ENCODE results near the gene SPIN1. TPM values are rescaled to one million over a fixed set of nuclear protein-coding genes. Genes with fewer than 3 reads are reported as not detected.
A peak's percentile ranks its signal among the peaks of the same experiment; 100 is the strongest.

Gene SPIN1
- total RNA-seq, 1 experiment from 2014 or later: 123 TPM

DNA sequence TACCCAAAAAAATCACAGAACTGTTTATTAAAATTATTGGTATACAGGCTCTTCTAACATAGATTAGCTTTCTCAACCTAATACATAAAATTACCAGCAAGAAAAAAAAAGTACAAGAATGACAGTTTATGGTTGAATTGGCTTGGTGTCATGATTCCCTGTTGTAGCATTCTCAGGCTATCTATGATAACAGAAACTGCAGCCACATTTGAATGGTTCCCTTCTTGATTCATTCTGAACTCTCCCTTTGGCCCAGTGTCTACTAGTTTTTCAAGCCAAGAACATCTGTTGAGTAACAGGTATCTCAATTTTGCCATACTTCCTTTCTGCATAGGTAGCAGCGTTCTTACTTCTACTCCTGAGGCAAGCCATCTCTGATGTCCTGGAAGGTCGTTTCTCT, 3.0 kb downstream of the SPIN1 start:
- no peaks in the 10 kb centered on the region for H3K27me3 Mint-ChIP-seq (ENCODE audit: low read depth)
- H3K4me3 Mint-ChIP-seq: peak overlapping the region; percentile 90
- H3K4me1 Mint-ChIP-seq: peaks cover 59% of the 10 kb centered on the region
- peaks cover 27% of the 10 kb centered on the region for H3K36me3 Mint-ChIP-seq
- DNase-seq (ENCODE audit: low spot score) (no peak), ATAC-seq (no peak)
- TF ChIP-seq NR3C1 (CRISPR knock-in tag; conservative IDR thresholded peaks at IDR 0.05; ENCODE audit: low read depth) (no peak), JUN (CRISPR knock-in tag; IDR thresholded peaks at IDR 0.05) (no peak), ESRRA (CRISPR knock-in tag; IDR thresholded peaks at IDR 0.05; ENCODE audit: borderline replicate concordance) (no peak), NFATC4 (CRISPR knock-in tag; IDR thresholded peaks at IDR 0.05) (no peak)
- TF ChIP-seq, protein P1, sequence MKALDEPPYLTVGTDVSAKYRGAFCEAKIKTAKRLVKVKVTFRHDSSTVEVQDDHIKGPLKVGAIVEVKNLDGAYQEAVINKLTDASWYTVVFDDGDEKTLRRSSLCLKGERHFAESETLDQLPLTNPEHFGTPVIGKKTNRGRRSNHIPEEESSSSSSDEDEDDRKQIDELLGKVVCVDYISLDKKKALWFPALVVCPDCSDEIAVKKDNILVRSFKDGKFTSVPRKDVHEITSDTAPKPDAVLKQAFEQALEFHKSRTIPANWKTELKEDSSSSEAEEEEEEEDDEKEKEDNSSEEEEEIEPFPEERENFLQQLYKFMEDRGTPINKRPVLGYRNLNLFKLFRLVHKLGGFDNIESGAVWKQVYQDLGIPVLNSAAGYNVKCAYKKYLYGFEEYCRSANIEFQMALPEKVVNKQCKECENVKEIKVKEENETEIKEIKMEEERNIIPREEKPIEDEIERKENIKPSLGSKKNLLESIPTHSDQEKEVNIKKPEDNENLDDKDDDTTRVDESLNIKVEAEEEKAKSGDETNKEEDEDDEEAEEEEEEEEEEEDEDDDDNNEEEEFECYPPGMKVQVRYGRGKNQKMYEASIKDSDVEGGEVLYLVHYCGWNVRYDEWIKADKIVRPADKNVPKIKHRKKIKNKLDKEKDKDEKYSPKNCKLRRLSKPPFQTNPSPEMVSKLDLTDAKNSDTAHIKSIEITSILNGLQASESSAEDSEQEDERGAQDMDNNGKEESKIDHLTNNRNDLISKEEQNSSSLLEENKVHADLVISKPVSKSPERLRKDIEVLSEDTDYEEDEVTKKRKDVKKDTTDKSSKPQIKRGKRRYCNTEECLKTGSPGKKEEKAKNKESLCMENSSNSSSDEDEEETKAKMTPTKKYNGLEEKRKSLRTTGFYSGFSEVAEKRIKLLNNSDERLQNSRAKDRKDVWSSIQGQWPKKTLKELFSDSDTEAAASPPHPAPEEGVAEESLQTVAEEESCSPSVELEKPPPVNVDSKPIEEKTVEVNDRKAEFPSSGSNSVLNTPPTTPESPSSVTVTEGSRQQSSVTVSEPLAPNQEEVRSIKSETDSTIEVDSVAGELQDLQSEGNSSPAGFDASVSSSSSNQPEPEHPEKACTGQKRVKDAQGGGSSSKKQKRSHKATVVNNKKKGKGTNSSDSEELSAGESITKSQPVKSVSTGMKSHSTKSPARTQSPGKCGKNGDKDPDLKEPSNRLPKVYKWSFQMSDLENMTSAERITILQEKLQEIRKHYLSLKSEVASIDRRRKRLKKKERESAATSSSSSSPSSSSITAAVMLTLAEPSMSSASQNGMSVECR (CRISPR knock-in tag; IDR thresholded peaks at IDR 0.05; ENCODE audit: borderline replicate concordance): no peak
- 0 out of 2 replicates have a peak, but pooled peaks cover 4% of the 10 kb centered on the region for H3K9me3 Mint-ChIP-seq
- peak overlapping the region; percentile 15; the same call in 1 of the 2 replicates for H3K27ac Mint-ChIP-seq
- ChIA-PET POLR2A (no interaction called here), CTCF (interaction anchor here (1.5 kb wide), 1 partner anchor 142 kb away, joined by 4 read pairs; no protein-coding TSS in a partner anchor)

DNA sequence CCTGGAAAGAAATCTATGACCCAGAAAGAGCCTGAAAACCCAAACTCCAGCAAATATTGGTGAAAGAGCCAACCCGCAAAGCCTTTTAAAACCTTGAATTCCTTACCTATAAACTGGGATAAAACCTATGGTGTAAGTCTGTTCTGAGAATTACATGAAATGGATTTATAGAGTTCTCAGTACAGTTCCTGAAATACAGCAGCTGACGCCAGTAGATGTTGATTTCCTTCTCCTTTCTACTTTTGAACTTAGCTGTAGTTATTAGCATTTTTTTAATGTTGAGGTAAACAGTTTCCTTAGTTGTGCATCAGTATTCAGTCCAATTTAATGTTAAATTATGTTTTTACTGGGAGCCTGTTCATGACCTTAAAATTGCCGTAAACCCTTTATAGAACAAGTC, 3.7 kb downstream of the SPIN1 start:
- no peaks in the 10 kb centered on the region for H3K27me3 Mint-ChIP-seq (ENCODE audit: low read depth)
- H3K27ac Mint-ChIP-seq: no peak overlapping the region
- no peak overlapping the region for H3K4me3 Mint-ChIP-seq
- TF ChIP-seq, protein P2, sequence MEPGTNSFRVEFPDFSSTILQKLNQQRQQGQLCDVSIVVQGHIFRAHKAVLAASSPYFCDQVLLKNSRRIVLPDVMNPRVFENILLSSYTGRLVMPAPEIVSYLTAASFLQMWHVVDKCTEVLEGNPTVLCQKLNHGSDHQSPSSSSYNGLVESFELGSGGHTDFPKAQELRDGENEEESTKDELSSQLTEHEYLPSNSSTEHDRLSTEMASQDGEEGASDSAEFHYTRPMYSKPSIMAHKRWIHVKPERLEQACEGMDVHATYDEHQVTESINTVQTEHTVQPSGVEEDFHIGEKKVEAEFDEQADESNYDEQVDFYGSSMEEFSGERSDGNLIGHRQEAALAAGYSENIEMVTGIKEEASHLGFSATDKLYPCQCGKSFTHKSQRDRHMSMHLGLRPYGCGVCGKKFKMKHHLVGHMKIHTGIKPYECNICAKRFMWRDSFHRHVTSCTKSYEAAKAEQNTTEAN (CRISPR knock-in tag; IDR thresholded peaks at IDR 0.05): no peak
- TF ChIP-seq, protein P3, sequence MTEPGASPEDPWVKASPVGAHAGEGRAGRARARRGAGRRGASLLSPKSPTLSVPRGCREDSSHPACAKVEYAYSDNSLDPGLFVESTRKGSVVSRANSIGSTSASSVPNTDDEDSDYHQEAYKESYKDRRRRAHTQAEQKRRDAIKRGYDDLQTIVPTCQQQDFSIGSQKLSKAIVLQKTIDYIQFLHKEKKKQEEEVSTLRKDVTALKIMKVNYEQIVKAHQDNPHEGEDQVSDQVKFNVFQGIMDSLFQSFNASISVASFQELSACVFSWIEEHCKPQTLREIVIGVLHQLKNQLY (CRISPR knock-in tag; IDR thresholded peaks at IDR 0.05): no peak
- TF ChIP-seq ESRRA (CRISPR knock-in tag; IDR thresholded peaks at IDR 0.05; ENCODE audit: borderline replicate concordance) (no peak), NR1H2 (CRISPR knock-in tag; IDR thresholded peaks at IDR 0.05) (no peak)
- TF ChIP-seq, protein P4, sequence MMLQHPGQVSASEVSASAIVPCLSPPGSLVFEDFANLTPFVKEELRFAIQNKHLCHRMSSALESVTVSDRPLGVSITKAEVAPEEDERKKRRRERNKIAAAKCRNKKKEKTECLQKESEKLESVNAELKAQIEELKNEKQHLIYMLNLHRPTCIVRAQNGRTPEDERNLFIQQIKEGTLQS (CRISPR knock-in tag; conservative IDR thresholded peaks at IDR 0.05): no peak
- POLR2A ChIA-PET: no interaction called here
- ATAC-seq: no peak
- peaks cover 22% of the 10 kb centered on the region for H3K36me3 Mint-ChIP-seq
- 0 out of 2 replicates have a peak, but pooled peaks cover 4% of the 10 kb centered on the region for H3K9me3 Mint-ChIP-seq
- CTCF ChIA-PET: interaction anchor here (1.5 kb wide), 1 partner anchor 142 kb away, joined by 4 read pairs; no protein-coding TSS in a partner anchor
- DNase-seq (ENCODE audit: low spot score): no peak
- peaks cover 56% of the 10 kb centered on the region for H3K4me1 Mint-ChIP-seq

DNA sequence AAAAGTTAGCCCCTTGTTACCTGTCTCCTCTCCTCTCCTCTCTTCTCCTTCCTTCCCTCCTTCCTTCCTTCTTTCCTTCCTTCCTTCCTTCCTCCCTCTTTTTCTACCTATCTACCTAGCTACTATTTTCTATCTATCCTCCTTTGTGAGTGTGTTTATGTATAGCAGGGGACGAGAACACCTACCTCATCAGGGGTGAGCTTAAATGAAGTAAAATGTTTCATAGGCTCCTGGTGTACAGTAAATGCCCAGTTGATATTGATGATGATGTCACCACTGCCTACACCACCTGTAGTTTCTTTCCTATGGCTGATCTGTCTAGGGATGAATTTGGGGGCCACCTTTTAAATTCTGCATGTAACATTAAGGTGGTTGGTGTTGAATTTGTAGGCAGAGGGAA, 4.3 kb downstream of the SPIN1 start:
- ChIA-PET POLR2A (interaction anchor here (0.7 kb wide), 1 partner anchor 87 kb away, joined by 3 read pairs; no protein-coding TSS in a partner anchor), CTCF (no interaction called here)
- Mint-ChIP-seq H3K4me1 (peaks cover 55% of the 10 kb centered on the region), H3K9me3 (0 out of 2 replicates have a peak, but pooled peaks cover 4% of the 10 kb centered on the region), H3K27me3 (ENCODE audit: low read depth) (no peaks in the 10 kb centered on the region), H3K4me3 (peak overlapping the region; percentile 19; the same call in 1 of the 2 replicates), H3K36me3 (peaks cover 22% of the 10 kb centered on the region), H3K27ac (peak overlapping the region; percentile 42)
- ATAC-seq (no peak), DNase-seq (ENCODE audit: low spot score) (no peak)
- TF ChIP-seq, protein P5, sequence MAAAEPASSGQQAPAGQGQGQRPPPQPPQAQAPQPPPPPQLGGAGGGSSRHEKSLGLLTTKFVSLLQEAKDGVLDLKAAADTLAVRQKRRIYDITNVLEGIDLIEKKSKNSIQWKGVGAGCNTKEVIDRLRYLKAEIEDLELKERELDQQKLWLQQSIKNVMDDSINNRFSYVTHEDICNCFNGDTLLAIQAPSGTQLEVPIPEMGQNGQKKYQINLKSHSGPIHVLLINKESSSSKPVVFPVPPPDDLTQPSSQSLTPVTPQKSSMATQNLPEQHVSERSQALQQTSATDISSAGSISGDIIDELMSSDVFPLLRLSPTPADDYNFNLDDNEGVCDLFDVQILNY (CRISPR knock-in tag; IDR thresholded peaks at IDR 0.05): no peak
- TF ChIP-seq, protein P6, sequence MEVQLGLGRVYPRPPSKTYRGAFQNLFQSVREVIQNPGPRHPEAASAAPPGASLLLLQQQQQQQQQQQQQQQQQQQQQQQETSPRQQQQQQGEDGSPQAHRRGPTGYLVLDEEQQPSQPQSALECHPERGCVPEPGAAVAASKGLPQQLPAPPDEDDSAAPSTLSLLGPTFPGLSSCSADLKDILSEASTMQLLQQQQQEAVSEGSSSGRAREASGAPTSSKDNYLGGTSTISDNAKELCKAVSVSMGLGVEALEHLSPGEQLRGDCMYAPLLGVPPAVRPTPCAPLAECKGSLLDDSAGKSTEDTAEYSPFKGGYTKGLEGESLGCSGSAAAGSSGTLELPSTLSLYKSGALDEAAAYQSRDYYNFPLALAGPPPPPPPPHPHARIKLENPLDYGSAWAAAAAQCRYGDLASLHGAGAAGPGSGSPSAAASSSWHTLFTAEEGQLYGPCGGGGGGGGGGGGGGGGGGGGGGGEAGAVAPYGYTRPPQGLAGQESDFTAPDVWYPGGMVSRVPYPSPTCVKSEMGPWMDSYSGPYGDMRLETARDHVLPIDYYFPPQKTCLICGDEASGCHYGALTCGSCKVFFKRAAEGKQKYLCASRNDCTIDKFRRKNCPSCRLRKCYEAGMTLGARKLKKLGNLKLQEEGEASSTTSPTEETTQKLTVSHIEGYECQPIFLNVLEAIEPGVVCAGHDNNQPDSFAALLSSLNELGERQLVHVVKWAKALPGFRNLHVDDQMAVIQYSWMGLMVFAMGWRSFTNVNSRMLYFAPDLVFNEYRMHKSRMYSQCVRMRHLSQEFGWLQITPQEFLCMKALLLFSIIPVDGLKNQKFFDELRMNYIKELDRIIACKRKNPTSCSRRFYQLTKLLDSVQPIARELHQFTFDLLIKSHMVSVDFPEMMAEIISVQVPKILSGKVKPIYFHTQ (CRISPR knock-in tag; IDR thresholded peaks at IDR 0.05): no peak
- TF ChIP-seq, protein P7, sequence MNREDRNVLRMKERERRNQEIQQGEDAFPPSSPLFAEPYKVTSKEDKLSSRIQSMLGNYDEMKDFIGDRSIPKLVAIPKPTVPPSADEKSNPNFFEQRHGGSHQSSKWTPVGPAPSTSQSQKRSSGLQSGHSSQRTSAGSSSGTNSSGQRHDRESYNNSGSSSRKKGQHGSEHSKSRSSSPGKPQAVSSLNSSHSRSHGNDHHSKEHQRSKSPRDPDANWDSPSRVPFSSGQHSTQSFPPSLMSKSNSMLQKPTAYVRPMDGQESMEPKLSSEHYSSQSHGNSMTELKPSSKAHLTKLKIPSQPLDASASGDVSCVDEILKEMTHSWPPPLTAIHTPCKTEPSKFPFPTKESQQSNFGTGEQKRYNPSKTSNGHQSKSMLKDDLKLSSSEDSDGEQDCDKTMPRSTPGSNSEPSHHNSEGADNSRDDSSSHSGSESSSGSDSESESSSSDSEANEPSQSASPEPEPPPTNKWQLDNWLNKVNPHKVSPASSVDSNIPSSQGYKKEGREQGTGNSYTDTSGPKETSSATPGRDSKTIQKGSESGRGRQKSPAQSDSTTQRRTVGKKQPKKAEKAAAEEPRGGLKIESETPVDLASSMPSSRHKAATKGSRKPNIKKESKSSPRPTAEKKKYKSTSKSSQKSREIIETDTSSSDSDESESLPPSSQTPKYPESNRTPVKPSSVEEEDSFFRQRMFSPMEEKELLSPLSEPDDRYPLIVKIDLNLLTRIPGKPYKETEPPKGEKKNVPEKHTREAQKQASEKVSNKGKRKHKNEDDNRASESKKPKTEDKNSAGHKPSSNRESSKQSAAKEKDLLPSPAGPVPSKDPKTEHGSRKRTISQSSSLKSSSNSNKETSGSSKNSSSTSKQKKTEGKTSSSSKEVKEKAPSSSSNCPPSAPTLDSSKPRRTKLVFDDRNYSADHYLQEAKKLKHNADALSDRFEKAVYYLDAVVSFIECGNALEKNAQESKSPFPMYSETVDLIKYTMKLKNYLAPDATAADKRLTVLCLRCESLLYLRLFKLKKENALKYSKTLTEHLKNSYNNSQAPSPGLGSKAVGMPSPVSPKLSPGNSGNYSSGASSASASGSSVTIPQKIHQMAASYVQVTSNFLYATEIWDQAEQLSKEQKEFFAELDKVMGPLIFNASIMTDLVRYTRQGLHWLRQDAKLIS (CRISPR knock-in tag; IDR thresholded peaks at IDR 0.05; ENCODE audit: borderline replicate concordance): no peak
- no peak for TF ChIP-seq ZNF396 (CRISPR knock-in tag; IDR thresholded peaks at IDR 0.05; ENCODE audit: borderline replicate concordance)
- no peak for TF ChIP-seq FOXK1 (CRISPR knock-in tag; IDR thresholded peaks at IDR 0.05)
- no peak for TF ChIP-seq JAZF1 (CRISPR knock-in tag; IDR thresholded peaks at IDR 0.05)
- TF ChIP-seq ZBTB21 (CRISPR knock-in tag; IDR thresholded peaks at IDR 0.05; ENCODE audit: borderline replicate concordance): no peak
- TF ChIP-seq FOXJ3 (CRISPR knock-in tag; IDR thresholded peaks at IDR 0.05; ENCODE audit: borderline replicate concordance): no peak

Data from WTC11 (cell line).